Stimulated activated CD8-positive, alpha-beta memory T cell treated with anti-CD3 and anti-CD28 coated beads, Interleukin-2, amount 100 ng/mL, for 1 hour (primary cell): Measurements from ENCODE around the gene FBP2.
"Not testable (repeated sequence)": the region's sequence is repeated elsewhere in the genome, so short reads cannot be mapped to it uniquely, and the experiment has no call there.

Experiments used
- DNase-seq, 2 donors: peaks; one replicate each; pipeline ENCODE4 v3.0.0-alpha.2; 2020; ENCODE audit warnings: low read depth in 2 of 2

The FBP2 gene

GRCh38 chr9:94563548-94563947, 30.1 kb downstream of the FBP2 start:
- DNase-seq, result no peak

GRCh38 chr9:94560237-94560636, 33.4 kb downstream of the FBP2 start:
- no peak for DNase-seq

GRCh38 chr9:94557376-94557775, 36.2 kb downstream of the FBP2 start:
- no peak for DNase-seq

GRCh38 chr9:94554439-94555331, 38.9 kb downstream of the FBP2 start, which contains the start of gene PCAT7:
Gene PCAT7, plus strand, starts transcription at chr9:94555083.
- no peak for DNase-seq

- no peak for DNase-seq
Measured at GRCh38 chr9:94554078-94554438, 39.6 kb downstream of the FBP2 start.

- DNase-seq, result no peak
Measured at GRCh38 chr9:94553029-94553938, 40.3 kb downstream of the FBP2 start.

GRCh38 chr9:94545940-94546339, 47.7 kb downstream of the FBP2 start:
- no peak for DNase-seq

GRCh38 chr9:94544335-94544734, 49.3 kb downstream of the FBP2 start:
- not testable (repeated sequence) for DNase-seq

- DNase-seq, result no peak
Measured at GRCh38 chr9:94538908-94539307, 54.7 kb downstream of the FBP2 start.

GRCh38 chr9:94534901-94535300, 58.7 kb downstream of the FBP2 start:
- DNase-seq, result no peak

- DNase-seq, result no peak
Measured at GRCh38 chr9:94533601-94534000, 60.0 kb downstream of the FBP2 start.

GRCh38 chr9:94533155-94533554, 60.5 kb downstream of the FBP2 start:
- DNase-seq, result no peak

GRCh38 chr9:94528886-94529285, 64.7 kb downstream of the FBP2 start:
- DNase-seq, result no peak

GRCh38 chr9:94526951-94527350, 66.7 kb downstream of the FBP2 start:
- no peak for DNase-seq

GRCh38 chr9:94526271-94526670, 67.4 kb downstream of the FBP2 start:
- DNase-seq, result no peak

- DNase-seq, result no peak
Measured at GRCh38 chr9:94525396-94526035, 68.1 kb downstream of the FBP2 start.

- no peak for DNase-seq
Measured at GRCh38 chr9:94517254-94517653, 76.4 kb downstream of the FBP2 start.

- no peak for DNase-seq
Measured at GRCh38 chr9:94514722-94515121, 78.9 kb downstream of the FBP2 start.

- no peak for DNase-seq
Measured at GRCh38 chr9:94511955-94512265, 81.7 kb downstream of the FBP2 start.

GRCh38 chr9:94511134-94511954, 82.3 kb downstream of the FBP2 start:
- DNase-seq, result no peak
